ENCODE data around the gene PDE4D. TPM values are rescaled to one million over a fixed set of nuclear protein-coding genes. Genes with fewer than 3 reads are reported as not detected.

Gene PDE4D
- total RNA-seq, 1 experiment from 2014 or later = 61.2 TPM

GRCh38 chr5:59104400-59105127, 789.0 kb downstream of the PDE4D start:
- no peak overlapping the region for H3K9ac ChIP-seq (ENCODE audit: low read length)

GRCh38 chr5:59103303-59103702, 790.2 kb downstream of the PDE4D start:
- Histone ChIP-seq H3K27ac (ENCODE audit: low read length) (no peak overlapping the region), H3K79me2 (ENCODE audit: low read length) (no peaks in the 10 kb centered on the region), H3K36me3 (ENCODE audit: insufficient read depth, low read length) (no peaks in the 10 kb centered on the region), H4K20me1 (ENCODE audit: insufficient read depth, low read depth, low read length) (no peaks in the 10 kb centered on the region), H3K9me2 (replicated peaks; ENCODE audit: insufficient read depth, low read length) (no peaks in the 10 kb centered on the region), H3K27me3 (ENCODE audit: low read length) (no peaks in the 10 kb centered on the region), H3K4me1 (ENCODE audit: low read length) (no peaks in the 10 kb centered on the region), H3K4me2 (ENCODE audit: low read depth, low read length, poor library complexity, severe bottlenecking) (no peak overlapping the region), H3K4me3 (ENCODE audit: low read length) (no peak overlapping the region), H3K9me3 (ENCODE audit: low read length) (no peaks in the 10 kb centered on the region), H3K9ac (ENCODE audit: low read length) (no peak overlapping the region), H2AFZ (ENCODE audit: low read length) (no peak overlapping the region)
- DNase-seq = no peak

More at GRCh38 chr5:59104400-59105127, 789.0 kb downstream of the PDE4D start:
- Histone ChIP-seq H4K20me1 (ENCODE audit: insufficient read depth, low read depth, low read length) (no peaks in the 10 kb centered on the region), H3K36me3 (ENCODE audit: insufficient read depth, low read length) (no peaks in the 10 kb centered on the region), H3K9me2 (replicated peaks; ENCODE audit: insufficient read depth, low read length) (no peaks in the 10 kb centered on the region), H3K79me2 (ENCODE audit: low read length) (no peaks in the 10 kb centered on the region), H3K27ac (ENCODE audit: low read length) (no peak overlapping the region), H3K4me1 (ENCODE audit: low read length) (no peaks in the 10 kb centered on the region), H2AFZ (ENCODE audit: low read length) (no peak overlapping the region), H3K4me3 (ENCODE audit: low read length) (no peak overlapping the region), H3K27me3 (ENCODE audit: low read length) (no peaks in the 10 kb centered on the region), H3K9me3 (ENCODE audit: low read length) (no peaks in the 10 kb centered on the region), H3K4me2 (ENCODE audit: low read depth, low read length, poor library complexity, severe bottlenecking) (no peak overlapping the region)
- DNase-seq = no peak

DNA sequence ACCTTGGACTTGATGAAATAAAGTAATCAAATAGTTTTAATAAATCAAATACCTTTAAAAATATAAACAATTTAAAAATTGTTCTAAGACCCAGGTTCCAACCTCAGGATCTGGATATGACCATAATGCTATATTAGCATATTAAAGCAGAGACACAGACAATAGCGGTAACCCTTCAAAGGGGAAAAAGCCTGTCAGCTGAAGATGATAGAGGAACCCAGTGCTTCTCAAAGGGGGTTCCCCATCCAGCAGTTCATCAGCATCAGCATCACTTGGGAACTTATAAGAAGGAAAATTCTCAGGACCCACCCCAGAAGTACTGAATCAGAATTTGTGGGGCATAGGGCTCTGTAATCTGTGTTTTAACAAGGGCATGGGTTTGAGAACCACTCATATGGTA, 791.1 kb downstream of the PDE4D start:
- no peaks in the 10 kb centered on the region for H3K36me3 ChIP-seq (ENCODE audit: insufficient read depth, low read length)
- no peak overlapping the region for H3K9ac ChIP-seq (ENCODE audit: low read length)
- no peaks in the 10 kb centered on the region for H3K79me2 ChIP-seq (ENCODE audit: low read length)
- H3K27ac ChIP-seq (ENCODE audit: low read length) = no peak overlapping the region
- no peaks in the 10 kb centered on the region for H4K20me1 ChIP-seq (ENCODE audit: insufficient read depth, low read depth, low read length)
- no peaks in the 10 kb centered on the region for H3K27me3 ChIP-seq (ENCODE audit: low read length)
- DNase-seq = no peak
- H3K4me1 ChIP-seq (ENCODE audit: low read length) = no peaks in the 10 kb centered on the region
- no peaks in the 10 kb centered on the region for H3K9me3 ChIP-seq (ENCODE audit: low read length)
- no peak overlapping the region for H3K4me2 ChIP-seq (ENCODE audit: low read depth, low read length, poor library complexity, severe bottlenecking)
- H3K9me2 ChIP-seq (replicated peaks; ENCODE audit: insufficient read depth, low read length) = no peaks in the 10 kb centered on the region
- no peak overlapping the region for H3K4me3 ChIP-seq (ENCODE audit: low read length)
- no peak overlapping the region for H2AFZ ChIP-seq (ENCODE audit: low read length)

GRCh38 chr5:59100875-59101274, 792.7 kb downstream of the PDE4D start:
- H3K4me2 ChIP-seq (ENCODE audit: low read depth, low read length, poor library complexity, severe bottlenecking) = no peak overlapping the region
- no peaks in the 10 kb centered on the region for H3K79me2 ChIP-seq (ENCODE audit: low read length)
- H3K27ac ChIP-seq (ENCODE audit: low read length) = no peak overlapping the region
- no peak overlapping the region for H3K9ac ChIP-seq (ENCODE audit: low read length)
- no peak overlapping the region for H2AFZ ChIP-seq (ENCODE audit: low read length)
- DNase-seq = no peak
- no peaks in the 10 kb centered on the region for H3K36me3 ChIP-seq (ENCODE audit: insufficient read depth, low read length)
- H3K9me2 ChIP-seq (replicated peaks; ENCODE audit: insufficient read depth, low read length) = no peaks in the 10 kb centered on the region
- H3K4me3 ChIP-seq (ENCODE audit: low read length) = no peak overlapping the region
- no peaks in the 10 kb centered on the region for H3K4me1 ChIP-seq (ENCODE audit: low read length)
- H3K9me3 ChIP-seq (ENCODE audit: low read length) = no peaks in the 10 kb centered on the region
- H3K27me3 ChIP-seq (ENCODE audit: low read length) = no peaks in the 10 kb centered on the region
- no peaks in the 10 kb centered on the region for H4K20me1 ChIP-seq (ENCODE audit: insufficient read depth, low read depth, low read length)

DNA sequence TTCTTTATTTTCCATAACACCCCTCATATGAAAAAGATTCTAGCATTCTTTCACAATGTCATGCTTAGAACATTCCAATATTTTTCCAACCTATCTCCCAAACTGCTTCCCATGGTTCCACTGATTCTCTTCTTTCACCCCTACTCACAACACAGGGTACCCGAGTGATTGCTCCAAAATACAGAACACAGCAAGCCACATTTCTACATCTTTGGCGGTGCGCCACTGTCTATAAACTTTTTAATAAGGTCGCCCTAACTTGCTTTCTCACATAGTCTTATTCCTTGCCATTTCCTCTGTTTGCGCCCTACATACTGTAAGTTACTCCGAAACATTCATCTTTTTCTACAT, 793.6 kb downstream of the PDE4D start:
- no peak overlapping the region for H2AFZ ChIP-seq (ENCODE audit: low read length)
- H3K4me2 ChIP-seq (ENCODE audit: low read depth, low read length, poor library complexity, severe bottlenecking) = no peak overlapping the region
- H3K9me2 ChIP-seq (replicated peaks; ENCODE audit: insufficient read depth, low read length) = no peaks in the 10 kb centered on the region
- no peaks in the 10 kb centered on the region for H3K36me3 ChIP-seq (ENCODE audit: insufficient read depth, low read length)
- H3K79me2 ChIP-seq (ENCODE audit: low read length) = no peaks in the 10 kb centered on the region
- no peaks in the 10 kb centered on the region for H4K20me1 ChIP-seq (ENCODE audit: insufficient read depth, low read depth, low read length)
- no peaks in the 10 kb centered on the region for H3K9me3 ChIP-seq (ENCODE audit: low read length)
- H3K27me3 ChIP-seq (ENCODE audit: low read length) = no peaks in the 10 kb centered on the region
- no peaks in the 10 kb centered on the region for H3K4me1 ChIP-seq (ENCODE audit: low read length)
- DNase-seq = no peak
- no peak overlapping the region for H3K4me3 ChIP-seq (ENCODE audit: low read length)
- H3K9ac ChIP-seq (ENCODE audit: low read length) = no peak overlapping the region
- no peak overlapping the region for H3K27ac ChIP-seq (ENCODE audit: low read length)

- no peak for DNase-seq
- H3K9me2 ChIP-seq (replicated peaks; ENCODE audit: insufficient read depth, low read length) = no peaks in the 10 kb centered on the region
- no peak overlapping the region for H3K27ac ChIP-seq (ENCODE audit: low read length)
Observed at GRCh38 chr5:59099270-59099994, 794.1 kb downstream of the PDE4D start.

GRCh38 chr5:59098743-59099142, 794.8 kb downstream of the PDE4D start:
- H3K9me3 ChIP-seq (ENCODE audit: low read length) = no peaks in the 10 kb centered on the region
- no peaks in the 10 kb centered on the region for H4K20me1 ChIP-seq (ENCODE audit: insufficient read depth, low read depth, low read length)
- no peak overlapping the region for H3K9ac ChIP-seq (ENCODE audit: low read length)
- no peak overlapping the region for H3K4me2 ChIP-seq (ENCODE audit: low read depth, low read length, poor library complexity, severe bottlenecking)
- no peaks in the 10 kb centered on the region for H3K9me2 ChIP-seq (replicated peaks; ENCODE audit: insufficient read depth, low read length)
- no peak overlapping the region for H2AFZ ChIP-seq (ENCODE audit: low read length)
- H3K27ac ChIP-seq (ENCODE audit: low read length) = no peak overlapping the region
- no peaks in the 10 kb centered on the region for H3K79me2 ChIP-seq (ENCODE audit: low read length)
- no peaks in the 10 kb centered on the region for H3K36me3 ChIP-seq (ENCODE audit: insufficient read depth, low read length)
- H3K4me3 ChIP-seq (ENCODE audit: low read length) = no peak overlapping the region
- DNase-seq = no peak
- H3K4me1 ChIP-seq (ENCODE audit: low read length) = no peaks in the 10 kb centered on the region
- no peaks in the 10 kb centered on the region for H3K27me3 ChIP-seq (ENCODE audit: low read length)

More at GRCh38 chr5:59099270-59099994, 794.1 kb downstream of the PDE4D start:
- Histone ChIP-seq H3K4me3 (ENCODE audit: low read length) (no peak overlapping the region), H3K4me1 (ENCODE audit: low read length) (no peaks in the 10 kb centered on the region), H3K9me3 (ENCODE audit: low read length) (no peaks in the 10 kb centered on the region), H3K4me2 (ENCODE audit: low read depth, low read length, poor library complexity, severe bottlenecking) (no peak overlapping the region), H3K79me2 (ENCODE audit: low read length) (no peaks in the 10 kb centered on the region), H3K36me3 (ENCODE audit: insufficient read depth, low read length) (no peaks in the 10 kb centered on the region), H3K27me3 (ENCODE audit: low read length) (no peaks in the 10 kb centered on the region), H4K20me1 (ENCODE audit: insufficient read depth, low read depth, low read length) (no peaks in the 10 kb centered on the region), H3K9ac (ENCODE audit: low read length) (no peak overlapping the region), H2AFZ (ENCODE audit: low read length) (no peak overlapping the region)

- no peaks in the 10 kb centered on the region for H3K4me1 ChIP-seq (ENCODE audit: low read length)
- H3K9me2 ChIP-seq (replicated peaks; ENCODE audit: insufficient read depth, low read length) = no peaks in the 10 kb centered on the region
- no peak overlapping the region for H3K9ac ChIP-seq (ENCODE audit: low read length)
- H3K27ac ChIP-seq (ENCODE audit: low read length) = no peak overlapping the region
- no peaks in the 10 kb centered on the region; the same call in 1 of the 2 replicates for H4K20me1 ChIP-seq (ENCODE audit: insufficient read depth, low read depth, low read length)
- H3K27me3 ChIP-seq (ENCODE audit: low read length) = no peaks in the 10 kb centered on the region
- H3K36me3 ChIP-seq (ENCODE audit: insufficient read depth, low read length) = no peaks in the 10 kb centered on the region
- H3K79me2 ChIP-seq (ENCODE audit: low read length) = no peaks in the 10 kb centered on the region
- H3K4me2 ChIP-seq (ENCODE audit: low read depth, low read length, poor library complexity, severe bottlenecking) = no peak overlapping the region
- H2AFZ ChIP-seq (ENCODE audit: low read length) = no peak overlapping the region
- H3K9me3 ChIP-seq (ENCODE audit: low read length) = no peaks in the 10 kb centered on the region
- DNase-seq = no peak
- no peak overlapping the region for H3K4me3 ChIP-seq (ENCODE audit: low read length)
Observed at GRCh38 chr5:59097712-59098111, 795.8 kb downstream of the PDE4D start.

Measured in Karpas-422 (cell line).